ENCODE results near the gene GRM8.

GRM8 gene

GRCh38 chr7:126791306-126791705, 461.4 kb downstream of the GRM8 start:
- no peak for TF ChIP-seq CTCF (IDR thresholded peaks at IDR 0.05; ENCODE audit: insufficient read depth, low read depth, low read length, missing control alignments)
- no peak overlapping the region for H3K4me3 ChIP-seq (ENCODE audit: low read length)
- DNase-seq (ENCODE audit: low read depth), result peak; percentile 54

GRCh38 chr7:126790763-126791162, 462.0 kb downstream of the GRM8 start:
- TF ChIP-seq CTCF (IDR thresholded peaks at IDR 0.05; ENCODE audit: insufficient read depth, low read depth, low read length, missing control alignments), result no peak
- no peak for DNase-seq (ENCODE audit: low read depth)
- no peak overlapping the region for H3K4me3 ChIP-seq (ENCODE audit: low read length)

- TF ChIP-seq CTCF (IDR thresholded peaks at IDR 0.05; ENCODE audit: insufficient read depth, low read depth, low read length, missing control alignments), result no peak
- no peak overlapping the region for H3K4me3 ChIP-seq (ENCODE audit: low read length)
- no peak for DNase-seq (ENCODE audit: low read depth)
These were observed 469.1 kb downstream of the GRM8 start for GRCh38 chr7:126783613-126784012.

- DNase-seq (ENCODE audit: low read depth), result no peak
- TF ChIP-seq CTCF (IDR thresholded peaks at IDR 0.05; ENCODE audit: insufficient read depth, low read depth, low read length, missing control alignments), result no peak
- H3K4me3 ChIP-seq (ENCODE audit: low read length), result no peak overlapping the region
These were observed 471.7 kb downstream of the GRM8 start for GRCh38 chr7:126780993-126781392.

- no peak for TF ChIP-seq CTCF (IDR thresholded peaks at IDR 0.05; ENCODE audit: insufficient read depth, low read depth, low read length, missing control alignments)
- DNase-seq (ENCODE audit: low read depth), result no peak
- H3K4me3 ChIP-seq (ENCODE audit: low read length), result no peak overlapping the region
These were observed 474.6 kb downstream of the GRM8 start for GRCh38 chr7:126778101-126778500.

- H3K4me3 ChIP-seq (ENCODE audit: low read length), result no peak overlapping the region
- no peak for DNase-seq (ENCODE audit: low read depth)
- no peak for TF ChIP-seq CTCF (IDR thresholded peaks at IDR 0.05; ENCODE audit: insufficient read depth, low read depth, low read length, missing control alignments)
These were observed 476.2 kb downstream of the GRM8 start for GRCh38 chr7:126776498-126776897.

- no peak for TF ChIP-seq CTCF (IDR thresholded peaks at IDR 0.05; ENCODE audit: insufficient read depth, low read depth, low read length, missing control alignments)
- DNase-seq (ENCODE audit: low read depth), result no peak
- no peak overlapping the region for H3K4me3 ChIP-seq (ENCODE audit: low read length)
These were observed 478.7 kb downstream of the GRM8 start for GRCh38 chr7:126774077-126774476.

Measured in epithelial cell of esophagus (primary cell).